Smooth muscle cell (in vitro differentiated cells): ENCODE measurements around the gene UNC13B. TPM values are rescaled to one million over a fixed set of nuclear protein-coding genes. Genes with fewer than 3 reads are reported as not detected.
A peak's percentile ranks its signal among the peaks of the same experiment; 100 is the strongest.

Experiments
- DNase-seq: peaks from one replicate; lab custom pipeline; 2025; ENCODE audit not compliant: unreplicated experiment; lab: John Stamatoyannopoulos, UW
- H2AFZ ChIP-seq: fragments of 200-600 bp; sonication (generic); 2 replicates; pipeline ENCODE4 v1.6.0; 2016; ENCODE audit warnings: antibody characterized with exemption, low read depth, mild to moderate bottlenecking
- H3F3A ChIP-seq: fragments of 200-600 bp; sonication (generic); 2 replicates; pipeline ENCODE4 v1.6.0; 2017; ENCODE audit warnings: antibody characterized with exemption, low read depth
- H3K27ac ChIP-seq: fragments of 200-600 bp; sonication (generic); 2 replicates; pipeline ENCODE4 v1.5.1; 2016; ENCODE audit warnings: low read depth, mild to moderate bottlenecking
- H3K27me3 ChIP-seq: fragments of 200-600 bp; sonication (generic); 2 replicates; pipeline ENCODE4 v1.6.1; 2016; ENCODE audit warnings: low read depth, mild to moderate bottlenecking
- H3K36me3 ChIP-seq: fragments of 200-600 bp; sonication (generic); 2 replicates; pipeline ENCODE4 v1.5.1; 2016; ENCODE audit warnings: low read depth
- H3K4me1 ChIP-seq: fragments of 200-600 bp; sonication (generic); 2 replicates; pipeline ENCODE4 v1.5.1; 2016; ENCODE audit warnings: low read depth
- H3K4me2 ChIP-seq: fragments of 200-600 bp; sonication (generic); 2 replicates; pipeline ENCODE4 v1.6.0; 2016; ENCODE audit warnings: mild to moderate bottlenecking
- H3K4me3 ChIP-seq: fragments of 200-600 bp; sonication (generic); 2 replicates; pipeline ENCODE4 v1.5.1; 2016; ENCODE audit warnings: mild to moderate bottlenecking
- H3K79me2 ChIP-seq: fragments of 200-600 bp; sonication (generic); 2 replicates; pipeline ENCODE4 v1.6.0; 2016; ENCODE audit warnings: low read depth, mild to moderate bottlenecking
- H3K9ac ChIP-seq: fragments of 200-600 bp; sonication (generic); 2 replicates; pipeline ENCODE4 v1.6.0; 2016; ENCODE audit warnings: low read depth
- H3K9me3 ChIP-seq: fragments of 200-600 bp; sonication (generic); replicated peaks from 2 replicates; pipeline ENCODE4 v1.5.1; 2016; ENCODE audit warnings: low read depth
- H4K20me1 ChIP-seq: fragments of 200-600 bp; sonication (generic); 2 replicates; pipeline ENCODE4 v1.6.0; 2016; ENCODE audit warnings: low read depth
- WGBS: methylation state at CpG from one replicate; pipeline ENCODE4 v1.1.7; 2016; ENCODE audit warnings: low lambda C conversion rate; 5-methylcytosine and 5-hydroxymethylcytosine counted together
- polyA plus RNA-seq: library from polyadenylated mRNA; unstranded; fragments of >200 nt; fragmentation: Nextera tagmentation; extraction: Ambion mirVana; gene quantifications from 2 replicates; pipeline ENCODE4 v1.2.1, GENCODE V29; 2016
- total RNA-seq: library from RNA; depleted of rRNA; stranded (reverse); fragments of >200 nt; gene quantifications from 2 replicates; pipeline ENCODE4 v1.2.3, GENCODE V29; 2014
- TF ChIP-seq, protein P1 (sequence below): fragments of 200-600 bp; sonication (generic); IDR thresholded peaks from 2 replicates; pipeline ENCODE4 v1.5.1; 2017; ENCODE audit warnings: borderline replicate concordance, mild to moderate bottlenecking, antibody characterized with exemption; ENCODE audit not compliant: insufficient read depth, poor library complexity, severe bottlenecking

The UNC13B gene
- total and polyA plus RNA-seq, 2 experiments from 2014 or later = 9.2 to 15.1 TPM

DNA sequence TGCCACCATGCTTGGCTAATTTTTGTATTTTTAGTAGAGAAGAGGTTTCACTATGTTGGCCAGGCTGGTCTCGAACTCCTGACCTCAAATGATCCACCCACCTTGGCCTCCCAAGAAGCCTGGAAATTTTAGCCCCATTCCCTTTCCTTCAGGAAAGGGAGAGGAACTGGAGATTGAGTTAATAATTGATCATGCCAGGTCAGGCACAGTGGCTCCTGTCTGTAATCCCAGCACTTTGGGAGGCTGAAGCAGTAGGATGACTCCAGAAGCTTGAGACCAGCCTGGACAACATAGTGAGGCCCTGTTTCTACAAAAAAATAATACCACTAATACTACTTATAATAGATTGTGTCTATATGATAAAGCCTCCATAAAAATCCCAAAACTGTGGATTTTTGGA, 124.6 kb downstream of the UNC13B start:
- H3F3A ChIP-seq = no peaks in the 10 kb centered on the region
- H2AFZ ChIP-seq = no peak overlapping the region
- peaks cover 5% of the 10 kb centered on the region for H3K4me1 ChIP-seq
- H3K79me2 ChIP-seq = no peaks in the 10 kb centered on the region
- H3K36me3 ChIP-seq = no peaks in the 10 kb centered on the region
- TF ChIP-seq, protein P1, sequence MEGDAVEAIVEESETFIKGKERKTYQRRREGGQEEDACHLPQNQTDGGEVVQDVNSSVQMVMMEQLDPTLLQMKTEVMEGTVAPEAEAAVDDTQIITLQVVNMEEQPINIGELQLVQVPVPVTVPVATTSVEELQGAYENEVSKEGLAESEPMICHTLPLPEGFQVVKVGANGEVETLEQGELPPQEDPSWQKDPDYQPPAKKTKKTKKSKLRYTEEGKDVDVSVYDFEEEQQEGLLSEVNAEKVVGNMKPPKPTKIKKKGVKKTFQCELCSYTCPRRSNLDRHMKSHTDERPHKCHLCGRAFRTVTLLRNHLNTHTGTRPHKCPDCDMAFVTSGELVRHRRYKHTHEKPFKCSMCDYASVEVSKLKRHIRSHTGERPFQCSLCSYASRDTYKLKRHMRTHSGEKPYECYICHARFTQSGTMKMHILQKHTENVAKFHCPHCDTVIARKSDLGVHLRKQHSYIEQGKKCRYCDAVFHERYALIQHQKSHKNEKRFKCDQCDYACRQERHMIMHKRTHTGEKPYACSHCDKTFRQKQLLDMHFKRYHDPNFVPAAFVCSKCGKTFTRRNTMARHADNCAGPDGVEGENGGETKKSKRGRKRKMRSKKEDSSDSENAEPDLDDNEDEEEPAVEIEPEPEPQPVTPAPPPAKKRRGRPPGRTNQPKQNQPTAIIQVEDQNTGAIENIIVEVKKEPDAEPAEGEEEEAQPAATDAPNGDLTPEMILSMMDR = no peak
- no peak overlapping the region for H3K4me2 ChIP-seq
- H3K9ac ChIP-seq = no peak overlapping the region
- H3K9me3 ChIP-seq = no peaks in the 10 kb centered on the region
- no peak overlapping the region for H3K4me3 ChIP-seq
- no peaks in the 10 kb centered on the region for H3K27me3 ChIP-seq
- DNase-seq = no peak
- 83% methylated on average over 1 of the region's 1 CpG for WGBS
- no peaks in the 10 kb centered on the region for H4K20me1 ChIP-seq
- H3K27ac ChIP-seq = no peak overlapping the region

DNA sequence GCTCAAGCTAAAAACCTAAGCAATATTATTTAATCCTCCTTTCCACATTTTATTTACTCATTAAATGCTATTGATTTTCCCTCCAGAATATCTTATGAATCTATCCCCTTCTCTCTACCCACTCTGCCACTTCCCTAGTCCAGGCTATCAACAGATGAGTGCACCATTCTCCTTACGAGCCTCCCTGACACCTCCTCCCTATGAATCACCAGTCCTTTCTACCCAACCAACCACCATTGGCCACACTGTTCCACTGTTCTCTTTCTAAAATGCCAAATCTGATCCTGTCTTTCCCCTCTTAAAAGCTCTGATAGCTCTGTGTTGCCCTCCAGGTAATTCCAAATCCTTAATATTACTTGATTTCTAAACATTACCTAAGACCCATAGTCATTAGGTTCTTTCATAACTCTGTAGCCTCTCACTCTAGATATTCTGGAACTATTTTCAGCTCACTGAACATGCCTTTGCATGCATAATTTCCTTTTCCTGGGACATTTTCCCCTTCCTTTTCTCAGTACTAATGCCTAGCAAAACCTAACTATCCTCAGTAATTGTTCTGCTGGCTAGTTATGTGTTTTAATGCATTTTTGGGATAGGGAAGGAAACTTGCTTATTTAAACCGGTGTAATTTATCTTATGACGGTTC, 126.3 kb downstream of the UNC13B start:
- H2AFZ ChIP-seq = no peak overlapping the region
- H3K4me1 ChIP-seq = peaks cover 21% of the 10 kb centered on the region
- H3K4me3 ChIP-seq = no peak overlapping the region
- H3F3A ChIP-seq = no peaks in the 10 kb centered on the region
- H3K79me2 ChIP-seq = no peaks in the 10 kb centered on the region
- peak overlapping the region; percentile 40 for H3K27ac ChIP-seq
- H3K27me3 ChIP-seq = no peaks in the 10 kb centered on the region
- H3K36me3 ChIP-seq = no peaks in the 10 kb centered on the region
- no peak overlapping the region for H3K4me2 ChIP-seq
- no peaks in the 10 kb centered on the region for H3K9me3 ChIP-seq
- WGBS = 75% methylated on average over 3 of the region's 3 CpGs
- no peaks in the 10 kb centered on the region for H4K20me1 ChIP-seq
- TF ChIP-seq, protein P1 = no peak
- H3K9ac ChIP-seq = no peak overlapping the region
- no peak for DNase-seq

DNA sequence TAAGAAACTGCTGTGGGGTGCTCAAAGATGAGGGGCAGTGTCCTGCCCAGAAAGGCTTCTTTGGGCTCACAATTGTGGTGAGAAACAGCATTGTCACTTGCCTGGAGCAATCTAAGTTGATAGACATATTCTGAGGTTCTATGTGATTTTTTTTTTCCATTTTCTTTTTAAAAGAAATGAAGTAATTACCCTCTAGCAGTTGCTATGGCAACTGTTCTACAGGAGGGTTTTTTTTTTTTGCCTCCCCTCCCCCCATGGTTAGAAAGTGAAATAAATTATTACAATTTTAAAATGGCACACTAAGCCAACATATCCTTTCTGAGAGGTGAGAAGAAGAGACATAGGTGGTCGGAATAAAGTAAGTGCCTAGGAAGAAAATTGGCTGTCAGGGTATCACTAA, 127.0 kb downstream of the UNC13B start:
- Histone ChIP-seq H3K27me3 (no peaks in the 10 kb centered on the region), H3K9me3 (no peaks in the 10 kb centered on the region), H2AFZ (no peak overlapping the region), H3K36me3 (no peaks in the 10 kb centered on the region), H3K9ac (no peak overlapping the region), H3K27ac (no peak overlapping the region), H3K4me2 (no peak overlapping the region), H3K4me1 (peaks cover 26% of the 10 kb centered on the region), H3K4me3 (no peak overlapping the region), H3K79me2 (no peaks in the 10 kb centered on the region), H4K20me1 (no peaks in the 10 kb centered on the region), H3F3A (no peaks in the 10 kb centered on the region)
- DNase-seq = no peak
- TF ChIP-seq, protein P1 = no peak
- 91% methylated on average over 1 of the region's 1 CpG for WGBS

DNA sequence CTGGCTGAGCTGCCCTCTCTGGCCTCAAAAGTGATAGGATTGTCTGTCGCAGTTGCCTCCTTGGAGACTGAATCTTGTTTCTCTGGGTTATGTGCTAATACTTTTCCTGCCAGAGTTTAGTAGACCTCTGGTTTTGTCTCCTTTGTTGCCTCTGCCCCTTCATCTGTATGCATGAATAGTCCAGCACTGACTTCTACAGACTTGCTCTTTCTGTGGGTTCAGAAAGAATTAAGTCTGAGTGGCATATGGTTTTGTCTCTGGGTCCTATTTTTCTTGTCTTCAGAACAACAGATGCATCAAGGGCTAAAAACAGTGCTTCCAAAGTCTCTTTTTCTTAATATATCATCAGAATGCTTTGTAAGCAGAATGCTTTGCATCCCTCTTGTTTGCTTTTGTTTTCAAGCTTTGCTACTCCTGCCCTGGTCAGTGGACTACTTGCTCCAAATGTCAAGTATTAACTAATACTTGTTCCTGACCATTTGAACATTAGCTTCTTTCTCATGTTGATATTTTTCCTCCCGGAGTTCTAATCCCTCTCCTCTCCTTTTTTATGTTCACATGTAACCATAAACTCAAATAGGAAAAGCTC, 131.7 kb downstream of the UNC13B start:
- Histone ChIP-seq H2AFZ (no peak overlapping the region), H3K27ac (no peak overlapping the region), H3K4me2 (no peak overlapping the region), H3K4me1 (peaks cover 31% of the 10 kb centered on the region), H3K36me3 (no peaks in the 10 kb centered on the region), H3K27me3 (no peaks in the 10 kb centered on the region), H3K9ac (no peak overlapping the region), H3K79me2 (no peaks in the 10 kb centered on the region), H3K9me3 (no peaks in the 10 kb centered on the region), H3F3A (no peaks in the 10 kb centered on the region), H4K20me1 (no peaks in the 10 kb centered on the region), H3K4me3 (no peak overlapping the region)
- TF ChIP-seq, protein P1 = no peak
- DNase-seq = no peak
- WGBS = 67% methylated on average over 2 of the region's 2 CpGs
